Pons (tissue), 1 donor: ENCODE measurements around the gene CNTRL.
"Not testable (repeated sequence)": the region's sequence is repeated elsewhere in the genome, so short reads cannot be mapped to it uniquely, and the experiment has no call there.

Experiments used
- DNase-seq: peaks from one replicate; pipeline ENCODE4 v3.0.0-alpha.2; 2016; ENCODE audit warnings: low spot score

The CNTRL gene, protein sequence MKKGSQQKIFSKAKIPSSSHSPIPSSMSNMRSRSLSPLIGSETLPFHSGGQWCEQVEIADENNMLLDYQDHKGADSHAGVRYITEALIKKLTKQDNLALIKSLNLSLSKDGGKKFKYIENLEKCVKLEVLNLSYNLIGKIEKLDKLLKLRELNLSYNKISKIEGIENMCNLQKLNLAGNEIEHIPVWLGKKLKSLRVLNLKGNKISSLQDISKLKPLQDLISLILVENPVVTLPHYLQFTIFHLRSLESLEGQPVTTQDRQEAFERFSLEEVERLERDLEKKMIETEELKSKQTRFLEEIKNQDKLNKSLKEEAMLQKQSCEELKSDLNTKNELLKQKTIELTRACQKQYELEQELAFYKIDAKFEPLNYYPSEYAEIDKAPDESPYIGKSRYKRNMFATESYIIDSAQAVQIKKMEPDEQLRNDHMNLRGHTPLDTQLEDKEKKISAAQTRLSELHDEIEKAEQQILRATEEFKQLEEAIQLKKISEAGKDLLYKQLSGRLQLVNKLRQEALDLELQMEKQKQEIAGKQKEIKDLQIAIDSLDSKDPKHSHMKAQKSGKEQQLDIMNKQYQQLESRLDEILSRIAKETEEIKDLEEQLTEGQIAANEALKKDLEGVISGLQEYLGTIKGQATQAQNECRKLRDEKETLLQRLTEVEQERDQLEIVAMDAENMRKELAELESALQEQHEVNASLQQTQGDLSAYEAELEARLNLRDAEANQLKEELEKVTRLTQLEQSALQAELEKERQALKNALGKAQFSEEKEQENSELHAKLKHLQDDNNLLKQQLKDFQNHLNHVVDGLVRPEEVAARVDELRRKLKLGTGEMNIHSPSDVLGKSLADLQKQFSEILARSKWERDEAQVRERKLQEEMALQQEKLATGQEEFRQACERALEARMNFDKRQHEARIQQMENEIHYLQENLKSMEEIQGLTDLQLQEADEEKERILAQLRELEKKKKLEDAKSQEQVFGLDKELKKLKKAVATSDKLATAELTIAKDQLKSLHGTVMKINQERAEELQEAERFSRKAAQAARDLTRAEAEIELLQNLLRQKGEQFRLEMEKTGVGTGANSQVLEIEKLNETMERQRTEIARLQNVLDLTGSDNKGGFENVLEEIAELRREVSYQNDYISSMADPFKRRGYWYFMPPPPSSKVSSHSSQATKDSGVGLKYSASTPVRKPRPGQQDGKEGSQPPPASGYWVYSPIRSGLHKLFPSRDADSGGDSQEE (N-terminal part only)

DNA sequence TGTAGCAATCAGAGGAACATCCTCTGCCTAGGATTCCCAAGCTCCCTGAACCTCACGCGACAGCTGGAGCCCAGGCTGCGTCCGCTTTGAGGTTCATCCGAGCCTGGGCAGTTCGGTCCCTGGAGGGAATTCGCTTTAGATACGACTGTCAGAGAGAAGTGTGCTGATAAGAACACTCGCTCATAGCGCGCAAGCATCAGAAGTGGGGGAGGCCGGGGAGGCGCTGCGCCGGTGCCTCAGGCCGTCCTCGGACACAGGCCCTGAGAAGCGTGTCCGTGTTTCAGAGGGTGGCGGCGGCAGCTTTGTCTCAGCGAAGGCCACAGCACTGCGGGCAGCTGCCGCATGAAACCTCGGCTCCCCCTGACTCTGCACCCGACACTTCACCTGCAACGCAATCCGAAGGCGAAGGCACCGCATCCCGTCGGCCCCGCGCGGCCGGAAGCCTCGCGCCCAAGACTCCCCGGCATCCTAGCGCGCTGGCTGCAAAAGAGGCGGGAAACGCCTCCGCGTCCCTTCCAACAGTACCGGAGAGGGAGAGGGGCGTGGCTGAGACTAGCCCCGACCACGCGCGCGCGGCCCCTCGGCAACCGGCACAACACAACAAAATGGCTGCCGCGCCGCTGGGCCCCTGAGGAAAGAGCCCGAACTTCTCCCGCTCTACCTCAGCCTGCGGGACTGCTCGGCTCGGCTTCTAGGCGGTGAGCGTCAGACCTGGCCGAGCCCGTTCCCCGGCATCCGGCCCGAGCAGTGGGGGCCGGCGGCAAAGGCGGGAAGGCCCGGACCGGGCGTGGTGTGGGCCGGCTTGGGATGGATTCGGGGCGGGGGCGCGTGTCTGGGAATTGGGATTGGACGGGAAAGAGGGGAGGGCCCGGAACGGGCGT is at the start of gene CNTRL:
CNTRL (plus strand) TSS at position 586 of the 881 bp plus-strand sequence. CDS start 13,372 bp downstream, outside the sequence.
- peak; percentile 74 for DNase-seq

DNA sequence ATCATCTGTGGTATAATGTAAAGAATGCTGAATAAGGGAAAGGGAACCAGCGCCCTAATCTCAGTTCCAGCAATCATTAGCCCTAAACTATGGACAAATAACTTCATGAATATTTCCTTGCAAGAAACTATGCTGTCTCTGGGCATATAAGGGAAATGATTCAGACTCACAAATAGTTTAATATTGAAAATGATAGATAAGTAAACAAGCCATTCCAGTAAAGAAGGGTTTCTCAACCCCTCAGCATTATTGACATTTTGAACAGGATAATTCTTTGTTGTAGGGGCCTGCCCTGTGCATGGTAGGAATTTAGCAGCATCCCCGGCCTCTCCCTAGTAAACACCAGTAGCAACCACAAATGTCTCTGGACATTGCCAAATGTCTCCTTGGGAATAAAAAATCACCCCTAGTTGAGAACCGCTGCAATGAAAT is 48.5 kb upstream of the CNTRL start:
- DNase-seq, result no peak

DNA sequence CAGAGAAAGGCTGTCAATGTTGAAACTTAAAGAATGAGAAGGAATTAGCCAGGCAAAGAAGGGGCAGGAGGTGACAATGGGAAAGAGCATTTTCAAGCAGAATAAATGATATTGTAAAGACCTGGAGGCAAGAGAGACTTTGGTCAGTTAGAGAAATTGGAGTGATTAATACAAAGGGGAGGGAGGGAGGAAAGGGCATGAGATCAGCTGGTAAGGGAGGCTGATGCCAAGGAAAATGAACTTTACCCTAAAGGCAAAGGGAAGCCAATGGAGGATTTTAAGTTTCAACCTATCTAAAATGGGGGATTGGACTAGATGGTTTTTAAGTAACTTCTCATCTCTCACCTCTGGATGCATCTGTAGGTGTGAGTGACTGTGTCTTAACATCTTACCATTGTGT is 48.0 kb upstream of the CNTRL start:
- DNase-seq, result no peak

DNA sequence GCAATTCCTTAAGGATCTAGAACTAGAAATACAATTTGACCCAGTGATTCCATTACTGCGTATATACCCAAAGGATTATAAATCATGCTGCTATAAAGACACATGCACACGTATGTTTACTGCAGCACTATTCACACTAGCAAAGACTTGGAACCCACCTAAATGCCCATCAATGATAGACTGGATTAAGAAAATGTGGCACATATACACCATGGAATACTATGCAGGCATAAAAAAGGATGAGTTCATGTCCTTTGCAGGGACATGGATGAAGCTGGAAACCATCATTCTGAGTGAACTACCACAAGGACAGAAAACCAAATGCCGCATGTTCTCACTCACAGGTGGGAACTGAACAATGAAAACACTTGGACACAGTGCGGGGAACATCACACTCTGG is 46.5 kb upstream of the CNTRL start:
- not testable (repeated sequence) for DNase-seq

DNA sequence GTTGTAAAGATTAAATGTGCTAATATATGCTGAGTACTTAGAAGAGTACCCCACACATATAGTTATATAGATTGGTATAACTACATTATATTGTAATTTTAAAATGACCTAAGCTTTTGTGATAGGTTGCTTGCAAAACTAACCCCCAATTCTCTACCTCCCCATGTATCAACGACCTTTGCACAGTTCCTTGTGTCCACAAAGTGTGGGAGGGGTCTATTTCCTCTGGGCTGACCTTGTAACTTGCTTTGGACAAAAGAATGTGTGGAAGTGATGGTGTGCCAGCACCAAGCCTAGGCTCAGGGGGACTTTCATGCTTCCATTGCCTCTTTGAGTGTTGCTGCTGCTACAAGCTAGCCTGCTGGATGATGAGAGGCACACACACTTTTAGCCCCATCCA is 45.3 kb upstream of the CNTRL start:
- DNase-seq, result no peak

DNA sequence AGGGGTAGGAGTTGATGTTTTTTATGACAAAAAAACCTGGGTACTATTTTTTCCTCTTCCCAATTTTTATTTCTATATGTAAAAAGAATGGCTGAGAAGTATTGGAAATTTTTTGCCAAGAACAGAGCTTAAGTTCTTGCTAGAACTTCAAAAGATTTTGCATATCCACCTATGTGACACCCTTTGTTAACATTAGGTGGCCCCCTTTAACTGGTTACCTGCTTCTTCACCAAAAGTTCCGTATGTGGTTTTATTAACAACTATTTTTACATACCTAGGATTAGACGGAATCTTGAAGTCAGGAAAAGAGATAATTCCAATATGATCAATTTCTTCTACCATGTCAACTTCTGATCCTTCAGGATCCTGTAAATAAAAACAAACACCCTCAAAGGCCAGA is 40.2 kb upstream of the CNTRL start:
- no peak for DNase-seq

DNA sequence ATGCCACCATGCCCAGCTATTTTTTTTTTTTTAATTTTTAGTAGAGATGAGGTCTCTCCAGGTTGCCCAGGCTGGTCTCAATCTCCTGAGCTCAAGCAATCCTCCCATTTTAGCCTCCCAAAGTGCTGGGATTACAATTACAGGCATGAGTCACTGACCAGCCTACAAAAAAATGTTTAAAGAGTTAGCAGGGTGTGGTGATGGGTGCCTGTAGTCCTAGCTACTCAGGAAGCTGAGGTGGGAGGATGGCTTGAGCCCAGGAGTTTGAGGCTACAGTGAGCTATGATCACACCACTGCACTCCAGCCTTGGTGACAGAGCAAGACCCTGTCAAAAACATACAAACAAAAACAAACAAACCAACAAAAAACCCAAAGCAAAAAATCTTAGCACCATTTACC is 39.0 kb upstream of the CNTRL start:
- DNase-seq, result not testable (repeated sequence)

DNA sequence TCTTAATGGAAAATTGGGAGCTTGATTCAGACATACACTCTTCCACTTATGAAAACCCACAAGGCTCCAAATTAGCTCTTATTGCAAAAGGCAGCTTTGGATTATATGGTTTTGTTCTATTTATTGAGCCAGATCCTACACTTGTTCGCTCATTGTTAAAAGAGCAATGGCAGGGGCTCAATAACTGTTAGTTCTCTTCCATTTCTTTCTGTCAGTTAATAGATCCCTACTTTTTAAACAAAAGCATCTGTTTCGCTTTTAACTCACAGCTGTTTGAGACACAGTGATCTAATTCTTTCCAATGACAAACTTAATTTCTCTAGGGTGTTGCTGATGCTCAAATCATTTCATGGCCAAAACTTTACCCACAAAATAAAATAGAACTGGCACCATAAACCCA is 36.4 kb upstream of the CNTRL start:
- no peak for DNase-seq

DNA sequence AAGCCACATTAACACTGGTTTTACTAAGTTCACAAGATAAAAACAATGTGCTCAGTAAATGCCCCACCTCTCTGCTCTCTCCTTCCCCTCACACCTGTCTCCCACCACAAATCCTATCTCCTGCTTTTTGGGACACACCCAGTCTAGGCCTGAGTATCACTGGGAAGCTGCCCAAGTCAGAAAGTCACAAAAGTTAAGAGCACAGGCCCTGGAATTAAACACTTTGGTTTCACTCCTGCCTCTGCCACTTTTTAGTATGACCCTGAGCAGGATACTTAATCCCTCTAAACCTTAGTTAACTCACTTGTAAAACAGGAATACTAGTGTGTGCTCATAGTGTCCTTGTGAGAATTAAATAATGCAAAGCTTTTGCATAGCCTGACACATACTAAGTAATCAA is 36.0 kb upstream of the CNTRL start:
- no peak for DNase-seq

DNA sequence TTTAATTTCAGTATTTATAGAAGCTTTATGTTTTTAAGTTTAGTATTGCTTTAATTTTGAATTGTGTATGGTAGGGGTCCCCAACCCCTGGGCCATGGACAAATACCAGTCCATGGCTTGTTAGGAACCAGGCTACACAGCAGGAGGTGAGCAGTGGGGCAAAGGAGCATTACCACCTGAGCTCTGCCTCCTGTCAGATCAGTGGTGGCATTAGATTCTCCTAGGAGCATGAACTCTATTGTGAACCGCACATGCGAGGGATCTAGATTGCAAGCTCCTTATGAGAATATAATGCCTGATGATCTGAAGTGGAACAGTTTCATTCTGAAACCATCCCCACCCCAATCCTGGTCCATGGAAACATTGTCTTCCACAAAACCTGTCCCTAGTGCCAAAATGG is 26.6 kb upstream of the CNTRL start:
- DNase-seq, result no peak

DNA sequence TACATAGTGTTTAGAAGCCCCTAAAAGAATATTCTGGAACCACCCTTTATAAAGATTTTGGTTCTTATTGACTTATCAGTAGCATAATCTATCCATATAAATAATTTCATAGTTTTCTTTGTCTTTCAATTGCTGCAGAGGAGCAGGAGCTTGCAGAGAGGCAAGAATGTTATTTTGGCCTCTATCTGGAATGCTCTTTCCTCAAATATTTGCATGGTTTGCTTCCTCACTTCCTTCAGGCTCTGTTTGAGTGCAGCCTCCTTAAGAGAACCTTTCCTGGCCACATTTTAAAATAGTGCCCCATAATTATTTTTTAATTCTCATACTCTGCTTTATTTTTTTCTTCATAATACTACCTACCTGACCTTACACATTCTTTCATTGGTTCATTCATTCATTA is 26.1 kb upstream of the CNTRL start:
- no peak for DNase-seq

DNA sequence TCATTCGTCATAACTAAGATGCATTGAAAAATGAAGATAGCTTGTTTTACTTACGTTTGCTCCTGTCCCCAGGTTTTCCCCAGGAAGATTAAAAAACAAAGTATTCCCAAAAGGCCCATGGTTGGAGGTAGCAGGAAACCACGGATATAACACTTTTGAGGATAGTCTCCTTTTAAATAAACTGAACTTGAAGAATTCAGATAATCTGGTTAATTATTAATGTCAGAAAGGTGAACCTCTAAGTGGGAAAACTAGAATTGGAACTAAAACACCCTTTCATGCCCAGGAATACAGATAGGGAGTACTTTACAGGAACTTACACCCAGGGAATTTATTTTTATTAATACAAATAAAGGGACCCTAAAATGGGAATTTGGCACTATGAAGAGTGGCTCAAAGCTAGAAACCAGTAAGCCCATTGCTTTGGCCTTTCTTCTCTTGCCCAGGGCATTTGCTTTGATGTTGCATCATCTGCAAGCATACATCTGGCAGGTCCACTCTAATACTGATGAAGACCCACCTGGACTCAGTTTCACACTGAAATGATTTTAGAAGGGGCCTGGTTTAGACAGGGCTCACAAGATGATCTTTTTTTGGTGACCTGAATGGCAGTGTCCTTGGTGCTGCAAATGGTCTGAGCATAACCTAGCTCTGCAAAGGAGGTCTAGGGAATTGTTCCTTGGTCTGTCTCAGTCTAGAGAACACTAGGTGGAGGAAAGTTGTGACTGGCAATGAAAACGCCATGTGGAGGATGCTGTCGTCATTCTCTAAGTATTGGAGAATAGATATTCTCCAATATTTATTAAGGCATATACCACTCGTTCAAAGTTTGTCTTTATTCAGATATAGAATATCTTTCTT is 24.4 kb upstream of the CNTRL start, which contains the start of gene C5:
C5 (minus strand) TSS at position 148 of the 861 bp plus-strand sequence; CDS start at position 119, 29 bp downstream.
- DNase-seq, result no peak

DNA sequence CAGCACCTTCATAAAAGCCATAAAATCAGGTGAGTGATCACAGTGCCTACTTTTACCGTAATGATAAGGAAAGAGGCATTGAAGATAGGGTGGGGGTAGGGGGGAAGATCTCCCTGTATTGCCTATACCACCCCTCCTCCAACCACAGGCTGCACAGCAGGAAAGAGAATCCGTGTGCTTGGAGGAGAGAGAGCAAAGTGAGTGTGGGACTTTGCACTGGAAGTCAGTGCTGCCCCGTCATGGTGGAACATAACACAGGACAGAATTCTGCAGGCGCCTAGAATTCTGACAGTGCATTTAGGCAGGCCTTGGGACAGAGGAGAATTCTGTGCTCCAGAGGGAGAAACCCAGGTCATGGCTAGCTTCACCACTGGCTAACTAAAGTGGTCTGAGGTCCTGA is 21.2 kb upstream of the CNTRL start:
- DNase-seq, result no peak

DNA sequence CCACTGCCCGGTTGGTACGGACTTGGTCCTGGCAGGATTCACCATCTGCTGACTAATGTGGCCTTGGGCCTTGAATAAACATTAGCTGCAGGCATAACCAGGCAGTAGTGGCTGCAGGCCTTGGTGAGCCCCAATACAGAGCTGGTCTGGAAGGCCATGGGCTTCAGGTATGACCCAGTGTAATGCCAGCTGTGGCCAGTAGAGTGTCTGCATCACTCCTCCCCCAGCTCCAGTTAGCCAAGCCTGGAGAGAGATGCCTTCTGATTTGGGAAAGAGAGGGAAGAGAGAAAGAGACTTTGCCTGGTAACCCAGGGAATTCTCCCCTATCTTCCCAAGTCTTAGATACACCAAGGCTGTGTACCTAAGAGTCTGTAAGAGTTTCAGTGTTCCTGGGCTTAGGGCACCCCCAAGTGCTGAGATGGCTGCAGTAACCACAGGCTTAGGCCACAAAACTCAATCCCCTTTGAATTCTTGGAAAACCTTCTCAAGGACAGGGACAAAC is 19.1 kb upstream of the CNTRL start:
- no peak for DNase-seq

DNA sequence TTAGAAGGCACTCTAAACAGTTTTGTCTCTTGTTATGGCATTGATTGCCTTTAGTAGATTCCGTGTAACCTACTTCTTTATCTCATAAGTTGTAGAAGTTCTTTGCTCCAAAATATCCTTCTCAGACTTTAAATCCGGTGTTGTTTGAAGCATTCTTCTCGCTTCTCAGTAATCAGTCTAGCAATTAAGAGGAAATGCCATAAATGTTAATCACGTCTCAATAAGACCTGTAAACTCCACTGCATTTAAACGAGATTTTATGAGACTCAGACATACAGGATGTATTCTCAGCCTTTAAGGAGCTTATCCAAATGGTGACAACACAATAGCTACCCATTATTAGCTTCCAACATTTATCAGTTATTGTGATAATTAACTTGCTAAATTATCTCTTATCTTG is 16.9 kb upstream of the CNTRL start:
- DNase-seq, result no peak

DNA sequence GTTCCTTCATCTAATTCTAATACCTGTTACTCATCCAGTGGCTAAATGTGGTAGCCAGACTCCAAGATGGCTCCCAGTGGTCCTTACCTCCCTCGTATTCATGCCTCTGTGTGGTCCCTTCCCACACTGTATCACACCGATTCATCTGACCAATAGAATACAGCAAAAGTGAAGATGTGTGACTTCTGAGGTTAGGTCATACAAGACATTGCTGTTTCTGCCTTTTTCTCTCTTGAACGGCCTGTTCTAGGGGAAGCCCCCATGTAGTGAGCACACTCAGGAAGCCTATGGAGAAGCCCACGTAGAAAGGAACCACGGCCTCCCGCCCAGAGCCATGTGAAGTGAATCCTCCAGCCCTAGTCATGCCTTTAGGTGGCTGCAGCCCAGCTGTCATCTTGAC is 15.2 kb upstream of the CNTRL start:
- DNase-seq, result no peak

DNA sequence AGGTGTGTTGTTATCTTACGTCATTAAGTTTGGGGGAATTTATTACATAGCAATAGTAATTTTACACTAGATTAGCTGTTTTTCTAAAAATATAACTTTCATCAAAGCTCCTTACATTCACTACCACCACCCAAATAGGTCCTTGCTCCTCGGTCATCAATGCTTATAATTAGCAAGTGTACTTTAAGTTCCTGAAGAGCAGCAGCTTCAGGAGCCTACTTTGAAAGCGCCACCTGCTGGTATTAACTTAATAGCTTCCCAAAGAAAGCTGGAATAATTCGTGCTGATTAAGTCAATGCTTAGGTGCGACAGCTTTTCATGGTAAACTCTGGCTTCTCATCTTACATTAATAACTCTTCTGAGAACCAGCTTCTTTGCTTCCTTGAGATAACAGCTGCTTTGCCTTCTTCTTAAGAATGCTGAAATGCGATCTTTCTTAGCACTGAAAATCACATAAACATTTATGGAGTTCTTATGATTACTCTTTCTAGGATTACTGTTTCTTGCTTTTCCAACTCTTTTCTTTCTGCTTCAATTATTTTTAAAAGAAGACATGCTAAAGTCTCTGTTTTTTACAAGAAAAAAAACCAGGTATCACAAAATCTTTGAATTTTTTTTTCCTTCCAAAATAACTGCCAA is 14.6 kb upstream of the CNTRL start:
- peak; percentile 67 for DNase-seq

DNA sequence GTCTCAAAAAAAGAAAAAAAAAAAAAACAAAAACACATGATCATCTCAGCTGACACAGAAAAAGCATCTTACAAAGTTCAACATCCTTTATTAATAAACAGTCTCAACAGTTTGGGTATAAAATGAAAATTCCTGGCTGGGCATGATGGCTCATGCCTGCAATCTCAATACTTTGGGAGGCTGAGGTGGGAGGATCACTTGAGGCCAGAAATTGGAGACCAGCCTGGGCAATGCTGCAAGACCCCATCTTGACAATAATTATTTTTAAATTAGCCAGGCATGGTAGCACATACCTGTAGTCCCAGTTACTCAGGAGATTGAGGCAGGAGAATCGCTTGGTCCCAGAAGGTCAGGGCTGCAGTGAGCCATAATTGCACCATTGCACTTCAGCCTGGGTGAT is 7.9 kb upstream of the CNTRL start:
- no peak for DNase-seq

DNA sequence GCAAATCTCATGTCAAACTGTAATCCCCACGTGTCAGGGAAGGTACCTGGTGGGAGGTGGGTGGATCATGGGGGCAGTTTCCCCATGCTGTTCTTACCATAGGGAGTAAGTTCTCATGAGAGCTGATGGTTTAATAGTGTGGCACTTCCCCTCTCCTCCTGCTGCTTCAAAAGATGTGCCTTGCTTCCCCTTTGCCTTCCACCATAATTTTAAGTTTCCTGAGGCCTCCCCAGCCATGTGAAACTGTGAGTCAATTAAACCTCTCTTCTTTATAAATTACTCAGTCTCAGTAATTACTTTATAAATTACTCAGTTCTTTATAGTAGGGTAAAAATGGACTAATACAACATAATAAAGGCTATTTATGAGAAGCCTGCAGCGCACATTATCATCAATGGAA is 7.1 kb upstream of the CNTRL start:
- DNase-seq, result no peak

DNA sequence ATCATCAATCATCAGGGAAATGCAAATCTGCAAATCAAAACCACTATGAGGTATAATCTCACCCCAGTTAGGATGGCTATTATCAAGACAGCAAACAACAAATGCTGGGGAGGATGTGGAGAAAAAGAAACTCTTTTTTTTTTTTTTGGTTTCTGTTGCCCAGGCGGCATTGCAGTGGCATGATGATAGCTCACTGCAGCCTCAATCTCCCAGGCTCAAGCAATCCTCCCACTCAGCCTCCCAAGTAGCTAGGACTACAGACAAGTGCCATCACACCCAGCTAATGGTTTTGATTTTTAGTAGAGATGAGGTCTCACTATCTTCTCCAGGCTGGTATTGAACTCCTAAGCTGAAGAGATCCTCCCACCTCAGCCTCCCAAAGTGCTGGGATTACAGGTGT is 5.4 kb upstream of the CNTRL start:
- no peak for DNase-seq
